Measurements from ENCODE around the gene CCDC33. TPM values are rescaled to one million over a fixed set of nuclear protein-coding genes. Genes with fewer than 3 reads are reported as not detected.
A peak's percentile ranks its signal among the peaks of the same experiment; 100 is the strongest.

The CCDC33 gene
- total and polyA plus RNA-seq, 10 of the 15 experiments (the other 5 are each of a cell fraction or from before 2014, with no cell fraction given) = 0.57 to 5.8 (median 4.3) TPM

DNA sequence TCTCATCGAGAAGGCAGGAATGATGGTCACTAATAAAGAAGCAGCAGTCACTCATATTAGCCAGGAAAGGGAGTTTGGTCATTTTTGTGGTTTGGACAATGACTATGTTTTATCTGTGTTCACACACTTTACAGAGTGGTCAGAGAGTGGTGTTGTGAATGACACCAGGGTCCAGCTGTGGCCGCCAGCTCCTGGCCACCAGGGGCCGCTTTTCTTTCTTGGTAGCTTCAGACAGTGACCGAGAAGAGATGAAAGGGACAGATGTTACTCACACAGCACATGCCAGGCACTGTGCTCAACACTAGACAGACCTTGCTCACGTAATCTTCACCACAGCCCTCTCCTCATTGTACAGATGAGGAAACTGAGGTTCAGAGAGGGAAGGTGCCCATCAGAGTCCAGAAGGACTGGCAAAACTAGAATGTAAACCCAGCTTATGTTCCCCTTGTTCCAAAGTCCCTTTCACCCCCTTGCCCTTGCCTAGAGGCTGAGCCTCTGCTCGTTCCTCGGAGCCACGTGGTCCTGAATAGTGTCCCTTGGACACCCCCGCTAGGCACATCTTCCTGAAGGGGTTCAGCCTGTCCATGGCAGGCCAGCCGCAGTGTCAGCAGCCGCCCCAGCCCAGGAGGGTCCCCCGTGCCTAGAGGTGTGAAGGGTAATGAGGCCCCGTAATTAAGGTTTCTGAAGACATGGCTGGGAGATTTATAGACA lies 75.8 kb downstream of the CCDC33 start:
- ChIA-PET SMC1A (ENCODE audit: uncharacterized antibody, unreplicated experiment) (interaction anchor here (1.9 kb wide), 1 partner anchor 9 kb away, joined by 23 read pairs; no protein-coding TSS in a partner anchor), CTCF (interaction anchor here (1.0 to 6.6 kb wide), 5 partner anchors 9 to 339 kb away, joined by 3 to 147 read pairs (median 4); no protein-coding TSS in a partner anchor), RAD21 (ENCODE audit: unreplicated experiment) (interaction anchor here (1.6 kb wide), 2 partner anchors 8 to 10 kb away, joined by 9 to 12 read pairs; no protein-coding TSS in a partner anchor), POLR2A (no interaction called here)
- Histone ChIP-seq H3K4me3 (no peak overlapping the region), H3K36me3 (ENCODE audit: control insufficient read depth in 2 of 2, insufficient read depth in 2 of 2, low read length in 1 of 2) (no peaks in the 10 kb centered on the region), H3K79me2 (ENCODE audit: control insufficient read depth, insufficient read depth, low read length) (no peaks in the 10 kb centered on the region), H3K9me3 (replicated peaks; ENCODE audit: control insufficient read depth, insufficient read depth, low read length) (no peaks in the 10 kb centered on the region), H3K4me2 (ENCODE audit: control insufficient read depth, insufficient read depth) (no peak overlapping the region), H3K9ac (ENCODE audit: control insufficient read depth, insufficient read depth, low read length) (no peak overlapping the region), H4K20me1 (ENCODE audit: control insufficient read depth, insufficient read depth) (no peaks in the 10 kb centered on the region), H3K4me1 (ENCODE audit: control insufficient read depth, insufficient read depth, low read length) (peaks cover 20% of the 10 kb centered on the region), H2AFZ (ENCODE audit: control insufficient read depth, low read depth, low read length) (no peak overlapping the region), H3K27ac (ENCODE audit: control insufficient read depth, insufficient read depth) (no peak overlapping the region), H3K27me3 (replicated peaks in 1 of 2; ENCODE audit: control insufficient read depth in 2 of 2, insufficient read depth in 2 of 2, low read length in 1 of 2) (no peaks in the 10 kb centered on the region; a peak in 1 of 4 replicates)
- no peak for DNase-seq (ENCODE audit: low read depth, low spot score)
- peak; percentile 60 for ATAC-seq
- BruUV-seq (replicated peaks) = no TSS peak
- in situ Hi-C loops (cut with MboI) = no loop called here
- intact Hi-C loops (cut with micrococcal nuclease; ENCODE audit: unreplicated experiment) = no loop called here
- FAIRE-seq = no peak
- 49% methylated on average over 13 of the region's 13 CpGs for WGBS (ENCODE audit: insufficient coverage, insufficient replicate concordance, low lambda C conversion rate, missing lambda C conversion rate)
- TF ChIP-seq SMC3 (IDR thresholded peaks at IDR 0.05; ENCODE audit: borderline replicate concordance, low read length) (peak; percentile 56; the same call in 1 of the 2 replicates), CBFB (IDR thresholded peaks at IDR 0.05; ENCODE audit: low read depth) (no peak), RAD21 (IDR thresholded peaks at IDR 0.05; ENCODE audit: insufficient read depth, low read depth, low read length) (peak; percentile 17; the same call in 1 of the 2 replicates), MEF2B (IDR thresholded peaks at IDR 0.05; ENCODE audit: partially characterized antibody, poor library complexity, severe bottlenecking) (no peak)
- TF ChIP-seq, protein P1, sequence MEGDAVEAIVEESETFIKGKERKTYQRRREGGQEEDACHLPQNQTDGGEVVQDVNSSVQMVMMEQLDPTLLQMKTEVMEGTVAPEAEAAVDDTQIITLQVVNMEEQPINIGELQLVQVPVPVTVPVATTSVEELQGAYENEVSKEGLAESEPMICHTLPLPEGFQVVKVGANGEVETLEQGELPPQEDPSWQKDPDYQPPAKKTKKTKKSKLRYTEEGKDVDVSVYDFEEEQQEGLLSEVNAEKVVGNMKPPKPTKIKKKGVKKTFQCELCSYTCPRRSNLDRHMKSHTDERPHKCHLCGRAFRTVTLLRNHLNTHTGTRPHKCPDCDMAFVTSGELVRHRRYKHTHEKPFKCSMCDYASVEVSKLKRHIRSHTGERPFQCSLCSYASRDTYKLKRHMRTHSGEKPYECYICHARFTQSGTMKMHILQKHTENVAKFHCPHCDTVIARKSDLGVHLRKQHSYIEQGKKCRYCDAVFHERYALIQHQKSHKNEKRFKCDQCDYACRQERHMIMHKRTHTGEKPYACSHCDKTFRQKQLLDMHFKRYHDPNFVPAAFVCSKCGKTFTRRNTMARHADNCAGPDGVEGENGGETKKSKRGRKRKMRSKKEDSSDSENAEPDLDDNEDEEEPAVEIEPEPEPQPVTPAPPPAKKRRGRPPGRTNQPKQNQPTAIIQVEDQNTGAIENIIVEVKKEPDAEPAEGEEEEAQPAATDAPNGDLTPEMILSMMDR (IDR thresholded peaks at IDR 0.05 in 2 of 3, conservative IDR thresholded peaks at IDR 0.05 in 1 of 3; ENCODE audit: control insufficient read depth in 2 of 3, extremely low read depth in 1 of 3, insufficient read depth in 1 of 3, low read depth in 3 of 3, low read length in 3 of 3) = peak; percentile 37 to 45 (median 41); a peak in 5 of 6 replicates

Measured in GM12878 (cell line).